ENCODE data around the gene SIRT4.

DNA sequence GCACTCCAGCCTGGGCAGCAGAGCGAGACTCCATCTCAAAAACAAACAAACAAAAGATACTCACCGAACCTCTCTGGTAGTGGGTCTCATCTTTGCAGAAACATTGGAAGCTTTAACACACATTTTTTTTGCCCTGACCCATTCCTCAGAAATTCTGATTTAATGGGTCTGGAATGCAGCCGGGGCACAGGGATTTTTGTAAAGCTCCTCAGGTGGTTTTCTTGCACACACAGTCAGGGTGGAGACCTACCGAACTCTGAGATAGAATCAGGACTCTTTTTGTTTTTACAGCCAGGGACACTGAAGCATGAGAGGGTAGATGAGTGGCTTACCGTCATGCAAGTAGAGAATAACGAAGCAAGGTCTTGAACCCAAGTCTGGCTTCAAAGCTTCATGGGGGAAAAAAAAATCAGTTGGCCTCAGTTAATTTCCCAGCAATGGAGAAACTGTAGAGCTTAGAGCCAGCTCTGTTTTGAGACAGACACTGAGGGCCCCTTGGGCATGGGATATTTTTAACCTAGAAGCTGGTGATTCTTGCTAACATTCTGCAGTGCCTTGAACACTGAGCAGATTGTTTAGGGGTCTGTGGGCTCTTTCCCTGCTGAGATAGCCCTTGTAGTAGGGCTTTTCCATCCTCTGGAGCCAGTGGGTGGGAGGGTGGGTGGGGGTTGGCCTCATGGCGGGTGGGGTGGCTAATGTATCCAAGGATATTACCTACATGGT lies 15.2 kb upstream of the SIRT4 start:
- TF ChIP-seq, protein P1, sequence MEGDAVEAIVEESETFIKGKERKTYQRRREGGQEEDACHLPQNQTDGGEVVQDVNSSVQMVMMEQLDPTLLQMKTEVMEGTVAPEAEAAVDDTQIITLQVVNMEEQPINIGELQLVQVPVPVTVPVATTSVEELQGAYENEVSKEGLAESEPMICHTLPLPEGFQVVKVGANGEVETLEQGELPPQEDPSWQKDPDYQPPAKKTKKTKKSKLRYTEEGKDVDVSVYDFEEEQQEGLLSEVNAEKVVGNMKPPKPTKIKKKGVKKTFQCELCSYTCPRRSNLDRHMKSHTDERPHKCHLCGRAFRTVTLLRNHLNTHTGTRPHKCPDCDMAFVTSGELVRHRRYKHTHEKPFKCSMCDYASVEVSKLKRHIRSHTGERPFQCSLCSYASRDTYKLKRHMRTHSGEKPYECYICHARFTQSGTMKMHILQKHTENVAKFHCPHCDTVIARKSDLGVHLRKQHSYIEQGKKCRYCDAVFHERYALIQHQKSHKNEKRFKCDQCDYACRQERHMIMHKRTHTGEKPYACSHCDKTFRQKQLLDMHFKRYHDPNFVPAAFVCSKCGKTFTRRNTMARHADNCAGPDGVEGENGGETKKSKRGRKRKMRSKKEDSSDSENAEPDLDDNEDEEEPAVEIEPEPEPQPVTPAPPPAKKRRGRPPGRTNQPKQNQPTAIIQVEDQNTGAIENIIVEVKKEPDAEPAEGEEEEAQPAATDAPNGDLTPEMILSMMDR (IDR thresholded peaks at IDR 0.05; ENCODE audit: low read depth, low read length), result no peak
- TF ChIP-seq POLR2A (IDR thresholded peaks at IDR 0.05; ENCODE audit: extremely low read depth, insufficient read length) (no peak), MYC (IDR thresholded peaks at IDR 0.05; ENCODE audit: low read depth, low read length) (no peak)
- TF ChIP-seq, protein P2, sequence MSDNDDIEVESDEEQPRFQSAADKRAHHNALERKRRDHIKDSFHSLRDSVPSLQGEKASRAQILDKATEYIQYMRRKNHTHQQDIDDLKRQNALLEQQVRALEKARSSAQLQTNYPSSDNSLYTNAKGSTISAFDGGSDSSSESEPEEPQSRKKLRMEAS (IDR thresholded peaks at IDR 0.05; ENCODE audit: low read depth, low read length), result no peak
